NCI-H460 (cell line): Measurements from ENCODE around the gene OVAAL. TPM values are rescaled to one million over a fixed set of nuclear protein-coding genes. Genes with fewer than 3 reads are reported as not detected.

ENCODE experiments used
- DNase-seq: peaks from one replicate; pipeline ENCODE4 v3.0.0-alpha.2; 2016; ENCODE audit warnings: low read depth; ENCODE audit errors: extremely low read depth
- polyA plus RNA-seq: library from polyadenylated mRNA; depleted of rRNA; stranded (reverse); fragments of >200 nt; gene quantifications from 2 replicates; pipeline ENCODE4 v1.2.3, GENCODE V29; 2014; cell fraction: nucleus; rRNA removed
- total RNA-seq: library from RNA; depleted of rRNA; stranded (reverse); fragments of >200 nt; shearing (Covaris generic); gene quantifications from 2 replicates; pipeline ENCODE4 v1.2.3, GENCODE V29; 2014; rRNA removed

OVAAL gene
- total RNA-seq: not detected in 2 replicates
- polyA plus RNA-seq: not detected in 2 replicates

- no peak for DNase-seq
These were observed at the start of gene OVAAL for GRCh38 chr1:180558664-180559063. TSS of gene OVAAL (plus strand) at chr1:180558964.

- no peak for DNase-seq
These were observed 47.9 kb upstream of the OVAAL start for GRCh38 chr1:180510882-180511281.

- no peak for DNase-seq
These were observed 45.2 kb upstream of the OVAAL start for GRCh38 chr1:180513531-180513930.

GRCh38 chr1:180515364-180515763 lies 43.4 kb upstream of the OVAAL start:
- no peak for DNase-seq

GRCh38 chr1:180515857-180516388 lies 42.8 kb upstream of the OVAAL start:
- peak; percentile 95 for DNase-seq

- no peak for DNase-seq
These were observed 38.9 kb upstream of the OVAAL start for GRCh38 chr1:180519846-180520245.

GRCh38 chr1:180521474-180522212 lies 37.1 kb upstream of the OVAAL start:
- DNase-seq: peak; percentile 84

- peak; percentile 90 for DNase-seq
These were observed 36.6 kb upstream of the OVAAL start for GRCh38 chr1:180522213-180522515.

- DNase-seq: no peak
These were observed 34.4 kb upstream of the OVAAL start for GRCh38 chr1:180524160-180524914.

GRCh38 chr1:180524915-180525714 lies 33.6 kb upstream of the OVAAL start:
- no peak for DNase-seq

- DNase-seq: no peak
These were observed 33.1 kb upstream of the OVAAL start for GRCh38 chr1:180525715-180526039.

GRCh38 chr1:180527101-180527669 lies 31.6 kb upstream of the OVAAL start:
- DNase-seq: no peak

GRCh38 chr1:180528868-180529470 lies 29.8 kb upstream of the OVAAL start:
- no peak for DNase-seq

GRCh38 chr1:180530501-180530900 lies 28.3 kb upstream of the OVAAL start:
- DNase-seq: peak; percentile 66

- DNase-seq: no peak
These were observed 25.9 kb upstream of the OVAAL start for GRCh38 chr1:180532854-180533253.

- DNase-seq: peak; percentile 73
These were observed 25.3 kb upstream of the OVAAL start for GRCh38 chr1:180533266-180533987.

GRCh38 chr1:180534214-180534613 lies 24.6 kb upstream of the OVAAL start:
- DNase-seq: no peak

- DNase-seq: no peak
These were observed 23.3 kb upstream of the OVAAL start for GRCh38 chr1:180535418-180535999.

- no peak for DNase-seq
These were observed 21.9 kb upstream of the OVAAL start for GRCh38 chr1:180536821-180537372.
